ENCODE measurements around the gene RGS18. TPM values are rescaled to one million over a fixed set of nuclear protein-coding genes. Genes with fewer than 3 reads are reported as not detected.
"Not testable (repeated sequence)": the region's sequence is repeated elsewhere in the genome, so short reads cannot be mapped to it uniquely, and the experiment has no call there.

Gene RGS18, protein sequence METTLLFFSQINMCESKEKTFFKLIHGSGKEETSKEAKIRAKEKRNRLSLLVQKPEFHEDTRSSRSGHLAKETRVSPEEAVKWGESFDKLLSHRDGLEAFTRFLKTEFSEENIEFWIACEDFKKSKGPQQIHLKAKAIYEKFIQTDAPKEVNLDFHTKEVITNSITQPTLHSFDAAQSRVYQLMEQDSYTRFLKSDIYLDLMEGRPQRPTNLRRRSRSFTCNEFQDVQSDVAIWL
- 3.0 TPM for polyA plus RNA-seq

DNA sequence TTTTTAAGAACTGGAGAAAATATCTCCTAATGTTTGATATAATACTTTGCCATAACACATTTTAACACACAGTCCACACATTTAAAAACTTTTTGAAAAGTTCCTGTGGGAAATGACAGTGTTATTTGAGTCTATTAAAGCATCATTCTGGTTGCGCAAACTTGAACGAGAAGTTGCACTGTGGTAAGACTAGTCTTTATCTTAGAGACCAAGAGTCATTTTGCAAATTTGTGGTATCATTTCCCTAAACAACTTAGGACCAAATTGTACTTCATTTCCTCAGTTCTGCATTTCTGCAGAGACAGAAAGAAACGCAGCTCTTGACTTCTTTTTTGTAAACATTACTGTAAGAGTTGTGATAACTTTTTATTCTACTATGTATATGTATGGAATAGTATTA is at the start of gene RGS18:
Gene RGS18, plus strand, starts transcription at position 282 of the 400 bp plus-strand sequence. CDS start 176 bp downstream, outside the sequence.
- Mint-ChIP-seq H3K27ac (no peak within 1 kb of the TSS), H3K9me3 (peaks cover 0 to 4% (median 3%) of the 10 kb centered on the region in 3 donors), H3K27me3 (no peaks in the 10 kb centered on the region), H3K4me1 (no peaks in the 10 kb centered on the region), H3K36me3 (no peaks in the 10 kb centered on the region), H3K4me3 (no peak within 1 kb of the TSS)

DNA sequence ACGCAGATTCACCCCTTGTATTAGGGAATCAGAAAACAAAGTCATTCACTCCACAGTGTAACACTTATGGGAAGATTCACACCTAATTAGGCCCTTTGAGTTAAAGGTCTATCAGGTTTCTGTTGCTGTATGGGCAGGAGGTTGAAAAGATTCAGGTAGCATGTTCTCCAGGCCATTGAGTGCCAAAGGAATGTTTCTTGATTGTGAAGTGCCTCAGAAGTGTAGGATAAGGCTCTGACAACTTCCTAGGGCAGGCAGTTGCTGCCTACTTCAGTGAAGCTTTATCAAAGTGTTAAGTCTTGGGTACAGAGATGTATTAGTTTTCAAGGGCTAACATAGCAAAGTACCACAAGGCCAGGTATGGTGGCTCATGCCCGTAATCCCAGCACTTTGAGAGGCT is 48.7 kb upstream of the RGS18 start:
- Mint-ChIP-seq H3K9me3 (peaks cover 0 to 4% (median 2%) of the 10 kb centered on the region in 3 donors), H3K27me3 (peaks cover 1% of the 10 kb centered on the region), H3K36me3 (no peaks in the 10 kb centered on the region), H3K4me3 (no peak overlapping the region), H3K4me1 (no peaks in the 10 kb centered on the region), H3K27ac (no peak overlapping the region)

DNA sequence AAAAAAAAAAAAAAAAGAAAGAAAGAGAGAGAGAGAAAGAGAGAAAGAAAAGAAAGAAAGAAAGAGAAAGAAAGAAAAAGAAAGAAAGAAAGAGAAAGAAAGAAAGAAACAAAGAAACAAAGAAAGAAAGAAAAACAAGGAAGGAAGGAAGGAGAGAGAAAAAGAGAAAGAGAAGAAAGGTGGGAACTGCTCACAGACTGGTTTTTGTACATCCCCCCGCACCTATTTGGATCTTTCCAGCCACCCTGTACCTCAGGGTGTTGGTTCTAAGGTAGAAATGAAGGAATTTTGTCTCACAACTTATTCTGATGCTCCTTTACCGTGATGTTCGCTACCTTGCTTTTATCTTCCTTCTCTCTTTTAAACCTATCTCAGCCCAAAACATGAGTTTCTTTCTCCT is 43.3 kb upstream of the RGS18 start:
- no peak overlapping the region for H3K27ac Mint-ChIP-seq
- peaks cover 1 to 7% (median 6%) of the 10 kb centered on the region in 3 donors for H3K9me3 Mint-ChIP-seq
- H3K36me3 Mint-ChIP-seq: no peaks in the 10 kb centered on the region
- peaks cover 1% of the 10 kb centered on the region for H3K27me3 Mint-ChIP-seq
- no peak overlapping the region for H3K4me3 Mint-ChIP-seq
- no peaks in the 10 kb centered on the region for H3K4me1 Mint-ChIP-seq

DNA sequence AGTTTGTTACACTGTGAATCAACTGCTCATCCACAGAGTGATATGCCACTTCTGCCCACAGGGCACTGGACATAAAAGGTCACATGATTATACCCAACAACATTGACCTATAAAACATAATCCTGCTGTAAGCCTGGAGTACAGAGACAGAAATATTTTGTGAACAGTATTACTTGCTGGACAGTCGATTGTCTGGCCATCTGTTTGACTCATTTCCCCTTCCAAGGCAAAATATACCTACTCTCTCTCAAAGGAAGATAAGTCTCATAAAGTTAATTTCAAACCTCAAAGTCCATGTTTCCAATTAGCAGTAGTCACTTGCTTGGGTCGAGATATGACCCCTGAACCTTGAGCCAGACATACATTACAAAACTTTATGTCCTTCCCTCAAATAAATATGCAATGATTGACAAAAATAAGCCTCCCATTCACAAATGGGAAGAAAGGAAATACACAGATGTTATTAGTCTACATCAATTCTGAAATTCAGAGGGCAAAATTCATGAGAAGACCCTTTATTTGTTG is 39.3 kb upstream of the RGS18 start:
- Mint-ChIP-seq H3K4me1 (no peaks in the 10 kb centered on the region), H3K9me3 (peaks cover 1 to 6% (median 4%) of the 10 kb centered on the region in 3 donors), H3K4me3 (no peak overlapping the region), H3K27me3 (no peaks in the 10 kb centered on the region), H3K36me3 (no peaks in the 10 kb centered on the region), H3K27ac (no peak overlapping the region)

DNA sequence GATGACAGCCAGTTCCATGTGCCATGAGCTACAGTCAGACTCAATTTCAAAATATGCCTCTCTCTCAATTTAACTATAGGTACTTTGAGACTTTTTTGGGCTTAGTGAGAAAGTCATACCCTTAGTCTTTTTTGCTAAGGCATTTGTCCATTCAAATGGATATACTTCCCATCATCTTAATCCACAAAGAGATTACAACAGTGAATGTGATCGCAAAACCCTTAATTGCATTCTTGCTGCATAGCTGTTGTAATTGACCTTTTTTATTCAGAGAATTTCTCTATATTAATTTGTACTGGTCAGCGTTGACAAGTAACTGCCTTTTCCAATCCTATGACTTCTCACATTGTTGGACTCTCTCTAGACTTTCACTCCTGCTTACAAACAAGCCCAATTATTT is 38.6 kb upstream of the RGS18 start:
- H3K27me3 Mint-ChIP-seq: no peaks in the 10 kb centered on the region
- no peaks in the 10 kb centered on the region for H3K4me1 Mint-ChIP-seq
- H3K9me3 Mint-ChIP-seq: peaks cover 1 to 5% (median 4%) of the 10 kb centered on the region in 3 donors
- H3K4me3 Mint-ChIP-seq: no peak overlapping the region
- H3K36me3 Mint-ChIP-seq: no peaks in the 10 kb centered on the region
- H3K27ac Mint-ChIP-seq: no peak overlapping the region

DNA sequence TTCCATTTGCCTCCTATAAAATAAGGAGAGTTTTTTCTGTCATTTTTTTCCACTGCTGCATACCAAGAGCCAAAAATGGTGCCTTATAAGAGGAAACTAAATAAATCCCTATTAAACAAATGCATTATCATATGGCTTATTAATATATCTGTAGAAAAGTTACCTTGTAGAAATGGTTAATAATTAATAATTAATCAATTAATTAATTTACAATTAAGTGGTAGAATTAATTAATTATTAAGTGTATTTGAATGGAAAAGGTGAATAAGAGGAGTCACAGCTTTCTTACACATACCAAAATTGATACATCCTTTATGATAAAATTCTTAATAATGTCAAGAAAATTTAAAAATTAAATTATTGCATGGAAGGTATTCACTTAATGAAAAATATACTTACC is 35.6 kb upstream of the RGS18 start:
- Mint-ChIP-seq H3K27me3 (no peaks in the 10 kb centered on the region), H3K36me3 (no peaks in the 10 kb centered on the region), H3K4me1 (no peaks in the 10 kb centered on the region), H3K9me3 (no peaks in the 10 kb centered on the region), H3K4me3 (no peak overlapping the region), H3K27ac (no peak overlapping the region)

DNA sequence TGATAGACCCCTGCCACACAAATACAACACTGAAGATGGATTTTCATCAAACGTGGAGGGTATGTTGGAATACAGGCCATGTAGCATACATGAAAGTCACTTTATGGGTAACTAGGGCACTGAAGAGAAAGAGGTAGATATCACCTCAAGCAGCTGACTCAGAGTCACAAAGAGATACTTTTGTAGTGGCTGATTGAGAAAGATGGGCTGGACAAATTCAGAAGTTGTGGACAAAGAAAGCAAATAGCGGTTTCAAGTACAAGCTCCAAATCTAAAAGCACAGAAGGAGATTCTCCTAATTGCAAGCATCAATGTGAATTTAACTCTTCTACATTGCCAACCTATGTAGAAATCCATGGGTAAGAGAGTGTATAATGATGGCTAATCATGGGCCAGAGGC is 35.0 kb upstream of the RGS18 start:
- no peaks in the 10 kb centered on the region for H3K27me3 Mint-ChIP-seq
- H3K4me1 Mint-ChIP-seq: no peaks in the 10 kb centered on the region
- H3K4me3 Mint-ChIP-seq: no peak overlapping the region
- H3K27ac Mint-ChIP-seq: no peak overlapping the region
- no peaks in the 10 kb centered on the region for H3K36me3 Mint-ChIP-seq
- no peaks in the 10 kb centered on the region for H3K9me3 Mint-ChIP-seq

DNA sequence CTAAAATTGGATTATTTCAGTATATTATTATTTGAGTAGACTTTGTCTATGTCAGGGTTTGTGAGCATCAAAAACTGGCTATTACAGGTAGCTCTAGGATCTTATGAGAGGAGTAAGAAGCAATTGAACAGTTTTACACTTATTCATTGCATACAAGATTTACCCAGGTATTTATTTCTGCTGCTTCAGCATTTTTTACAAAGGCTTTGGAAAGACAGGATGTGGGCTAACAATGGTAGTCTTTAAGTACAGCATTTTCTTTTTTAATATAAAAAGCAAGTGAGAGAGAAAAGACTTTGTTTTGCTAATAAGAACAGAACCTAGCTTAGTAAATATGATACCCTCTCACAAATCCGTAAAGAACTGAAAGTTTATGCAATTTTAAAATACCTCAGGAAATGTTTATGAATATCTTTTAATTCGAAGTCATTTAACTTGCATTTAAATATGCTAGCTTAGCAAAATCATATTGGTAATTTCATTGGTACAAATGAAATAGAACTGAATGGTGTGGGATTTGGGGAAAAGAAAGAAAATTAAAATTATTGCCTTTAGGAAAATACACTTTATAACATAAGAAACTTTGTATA is 32.1 kb upstream of the RGS18 start:
- H3K9me3 Mint-ChIP-seq: peaks cover 0 to 1% (median 0%) of the 10 kb centered on the region in 3 donors
- no peaks in the 10 kb centered on the region for H3K4me1 Mint-ChIP-seq
- H3K27me3 Mint-ChIP-seq: no peaks in the 10 kb centered on the region
- H3K36me3 Mint-ChIP-seq: no peaks in the 10 kb centered on the region
- H3K4me3 Mint-ChIP-seq: no peak overlapping the region
- no peak overlapping the region for H3K27ac Mint-ChIP-seq

DNA sequence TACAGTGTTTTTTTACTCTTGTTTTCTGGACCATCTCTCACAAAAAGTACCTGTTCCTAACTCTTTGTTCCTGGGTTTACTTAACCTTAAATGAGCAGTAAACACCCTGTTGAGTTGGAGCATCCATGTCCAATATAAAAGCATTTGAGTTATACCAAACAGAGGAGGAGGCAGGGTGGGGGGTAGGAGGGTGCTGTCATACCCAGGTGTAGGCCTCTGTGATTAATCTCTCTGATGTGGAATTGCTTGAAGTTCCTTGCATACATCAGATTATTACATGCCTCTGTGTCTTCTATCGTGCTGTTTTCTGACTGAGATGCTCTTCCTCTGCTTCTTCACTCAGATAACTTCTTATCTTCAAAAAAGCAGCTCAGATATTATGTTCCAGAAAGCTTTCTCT is 28.1 kb upstream of the RGS18 start:
- Mint-ChIP-seq H3K4me1 (no peaks in the 10 kb centered on the region), H3K36me3 (no peaks in the 10 kb centered on the region), H3K4me3 (no peak overlapping the region), H3K27me3 (no peaks in the 10 kb centered on the region), H3K9me3 (peaks cover 0 to 2% (median 1%) of the 10 kb centered on the region in 3 donors), H3K27ac (no peak overlapping the region)

DNA sequence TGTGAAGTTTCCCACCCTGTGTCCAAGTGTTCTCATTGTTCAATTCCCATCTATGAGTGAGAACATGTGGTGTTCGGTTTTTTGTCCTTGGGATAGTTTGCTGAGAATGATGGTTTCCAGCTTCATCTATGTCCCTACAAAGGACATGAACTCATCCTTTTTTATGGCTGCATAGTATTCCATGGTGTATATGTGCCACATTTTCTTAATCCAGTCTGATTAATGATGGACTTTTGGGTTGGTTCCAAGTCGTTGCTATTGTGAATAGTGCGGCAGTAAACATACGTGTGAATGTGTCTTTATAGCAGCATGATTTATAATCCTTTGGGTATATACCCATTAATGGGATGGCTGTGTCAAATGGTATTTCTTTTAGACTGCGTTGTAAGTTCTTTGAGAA is 27.4 kb upstream of the RGS18 start:
- not testable (repeated sequence) for H3K4me1 Mint-ChIP-seq, H3K27ac Mint-ChIP-seq, H3K4me3 Mint-ChIP-seq, H3K36me3 Mint-ChIP-seq, H3K9me3 Mint-ChIP-seq, H3K27me3 Mint-ChIP-seq

DNA sequence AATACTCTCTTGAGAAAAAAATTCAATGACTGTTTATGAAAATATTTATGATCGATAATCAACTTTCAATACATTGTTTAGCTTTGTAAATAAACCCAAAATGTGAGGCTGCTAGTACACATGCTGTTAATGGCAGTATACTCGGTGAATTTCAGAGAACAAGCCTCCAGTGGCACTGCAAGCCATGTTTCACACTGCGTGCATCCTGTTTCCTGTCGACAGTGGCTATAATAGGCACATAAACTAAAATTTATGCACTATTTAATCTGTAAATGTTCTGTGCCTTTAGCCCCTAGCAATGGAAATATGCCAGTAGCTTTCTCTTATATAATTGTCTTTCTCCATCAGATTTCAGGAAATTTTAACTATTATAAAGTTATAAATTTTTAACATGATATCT is 26.3 kb upstream of the RGS18 start:
- H3K27me3 Mint-ChIP-seq: no peaks in the 10 kb centered on the region
- peaks cover 0 to 2% (median 1%) of the 10 kb centered on the region in 3 donors for H3K9me3 Mint-ChIP-seq
- H3K27ac Mint-ChIP-seq: no peak overlapping the region
- no peaks in the 10 kb centered on the region for H3K4me1 Mint-ChIP-seq
- H3K36me3 Mint-ChIP-seq: no peaks in the 10 kb centered on the region
- no peak overlapping the region for H3K4me3 Mint-ChIP-seq

DNA sequence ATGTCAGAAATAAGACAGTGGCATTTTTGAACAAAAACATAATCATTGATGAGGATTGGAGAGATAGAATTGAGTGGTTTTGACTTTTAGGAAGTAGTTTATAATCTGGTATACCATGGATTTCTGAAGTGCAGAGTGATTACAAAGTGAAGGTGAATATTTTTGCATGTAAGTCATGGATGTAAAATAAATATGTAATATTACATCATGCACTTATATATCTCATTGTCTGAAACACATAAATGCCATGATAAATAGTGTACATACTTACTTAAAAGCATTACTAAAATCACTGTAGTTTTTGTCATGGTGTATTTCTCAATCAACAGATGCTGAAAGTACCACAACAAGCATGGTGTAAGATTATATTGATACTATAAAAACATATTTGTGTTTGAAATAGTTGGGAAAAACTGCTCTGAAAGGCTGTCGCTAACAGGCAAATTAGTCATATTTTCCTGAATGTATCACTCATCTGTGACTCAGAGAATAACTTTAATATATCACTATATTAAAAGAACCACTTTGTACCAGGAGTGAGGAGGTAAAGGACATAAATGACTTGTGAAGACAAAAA is 24.8 kb upstream of the RGS18 start:
- H3K27ac Mint-ChIP-seq: no peak overlapping the region
- H3K27me3 Mint-ChIP-seq: no peaks in the 10 kb centered on the region
- H3K9me3 Mint-ChIP-seq: peaks cover 0 to 2% (median 1%) of the 10 kb centered on the region in 3 donors
- no peaks in the 10 kb centered on the region for H3K4me1 Mint-ChIP-seq
- no peak overlapping the region for H3K4me3 Mint-ChIP-seq
- no peaks in the 10 kb centered on the region for H3K36me3 Mint-ChIP-seq

DNA sequence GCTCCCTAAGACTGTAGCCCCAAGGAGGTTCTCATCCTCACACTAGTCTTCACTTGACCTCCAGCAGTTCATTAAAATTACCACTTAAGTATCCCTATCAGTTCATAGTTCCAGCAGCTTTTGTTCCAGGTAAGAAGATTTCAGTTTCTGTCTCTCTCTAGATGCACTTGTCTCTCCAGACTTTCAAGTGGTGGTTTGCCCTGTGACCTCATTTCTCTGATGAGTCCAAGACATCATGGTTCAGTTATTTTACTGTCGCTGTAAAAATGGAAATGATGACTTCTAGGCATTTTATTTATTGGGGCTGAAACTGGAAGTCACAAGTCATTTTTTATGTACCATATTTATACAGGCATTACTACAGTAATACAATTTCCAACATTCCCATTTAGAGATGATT is 17.9 kb upstream of the RGS18 start:
- H3K36me3 Mint-ChIP-seq: no peaks in the 10 kb centered on the region
- H3K9me3 Mint-ChIP-seq: peaks cover 0 to 2% (median 2%) of the 10 kb centered on the region in 3 donors
- H3K4me3 Mint-ChIP-seq: no peak overlapping the region
- H3K27ac Mint-ChIP-seq: no peak overlapping the region
- no peaks in the 10 kb centered on the region for H3K27me3 Mint-ChIP-seq
- no peaks in the 10 kb centered on the region for H3K4me1 Mint-ChIP-seq

DNA sequence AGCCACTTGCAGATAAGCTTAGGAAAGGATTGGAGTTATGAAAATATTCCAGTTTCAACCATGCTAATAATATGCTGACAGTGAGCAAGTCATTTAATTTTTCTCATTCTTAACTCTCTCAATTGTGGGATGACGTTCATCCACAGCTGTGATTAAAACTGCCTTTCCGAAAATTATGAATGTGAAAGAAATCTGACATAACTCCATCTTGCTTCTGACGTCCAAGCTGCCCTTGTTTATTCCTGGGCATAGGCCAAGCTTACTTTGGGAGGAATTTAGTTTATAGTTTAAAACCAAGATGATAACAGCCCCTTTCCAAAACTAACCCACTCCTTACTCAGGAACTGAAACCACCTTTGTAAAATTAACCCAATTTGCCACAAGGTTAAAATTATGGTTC is 11.0 kb upstream of the RGS18 start:
- Mint-ChIP-seq H3K4me1 (no peaks in the 10 kb centered on the region), H3K27ac (no peak overlapping the region)

DNA sequence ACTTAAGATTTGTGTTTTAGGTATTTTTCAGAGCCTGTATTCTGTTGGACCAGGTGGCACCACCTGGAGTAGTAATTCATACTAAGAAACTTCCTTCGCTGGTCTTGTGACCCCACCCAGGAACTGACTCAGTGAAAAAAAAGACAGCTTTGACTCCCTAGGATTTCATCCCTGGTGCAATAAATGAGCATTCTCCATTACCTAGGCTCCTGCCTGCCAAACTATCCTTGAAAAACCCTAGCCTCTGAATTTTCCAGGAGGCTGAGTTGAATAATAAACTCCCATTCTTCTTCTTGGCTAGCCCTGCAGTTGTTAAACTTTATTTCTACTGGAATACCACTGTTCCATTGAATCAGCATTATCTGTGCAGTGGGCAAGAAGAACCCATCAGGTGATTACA is 10.6 kb upstream of the RGS18 start:
- Mint-ChIP-seq H3K9me3 (peaks cover 0 to 6% (median 2%) of the 10 kb centered on the region in 3 donors), H3K27ac (peak overlapping the region in 1 of 3 donors; percentile 50), H3K27me3 (no peaks in the 10 kb centered on the region), H3K36me3 (no peaks in the 10 kb centered on the region), H3K4me1 (no peaks in the 10 kb centered on the region), H3K4me3 (no peak overlapping the region)

More for the DNA sequence above, 11.0 kb upstream of the RGS18 start:
- Mint-ChIP-seq H3K9me3 (peaks cover 0 to 6% (median 2%) of the 10 kb centered on the region in 3 donors), H3K4me3 (no peak overlapping the region), H3K36me3 (no peaks in the 10 kb centered on the region), H3K27me3 (no peaks in the 10 kb centered on the region)

DNA sequence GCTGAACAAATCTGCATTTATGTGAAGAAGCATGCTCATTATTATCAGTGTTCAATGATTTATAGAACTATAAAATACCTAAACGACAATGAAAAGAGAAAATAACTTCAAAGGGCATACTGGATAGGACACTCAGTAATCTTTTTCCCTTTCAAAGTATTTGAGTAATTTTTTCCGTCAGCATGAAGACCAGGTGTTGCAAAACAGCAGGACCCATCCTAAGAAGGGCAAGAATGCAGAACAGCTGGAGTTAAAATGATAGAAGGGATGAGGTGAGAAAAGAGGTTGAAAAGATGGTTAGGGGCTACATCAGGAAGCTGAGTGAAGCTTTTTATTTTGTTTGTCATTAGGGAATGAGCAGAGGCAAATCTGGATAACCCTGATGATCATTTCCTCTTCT is 7.1 kb upstream of the RGS18 start:
- H3K27ac Mint-ChIP-seq: no peak overlapping the region
- no peaks in the 10 kb centered on the region for H3K27me3 Mint-ChIP-seq
- no peak overlapping the region for H3K4me3 Mint-ChIP-seq
- H3K4me1 Mint-ChIP-seq: no peaks in the 10 kb centered on the region
- H3K36me3 Mint-ChIP-seq: no peaks in the 10 kb centered on the region
- peaks cover 0 to 6% (median 0%) of the 10 kb centered on the region in 3 donors for H3K9me3 Mint-ChIP-seq
